ENCODE measurements around the gene LARGE1. TPM values are rescaled to one million over a fixed set of nuclear protein-coding genes. Genes with fewer than 3 reads are reported as not detected.

Gene LARGE1
- total and polyA plus RNA-seq, 2 of the 4 experiments (the other 2 are of a cell fraction) = 6.2 to 12.4 TPM

GRCh38 chr22:33792832-33793231 is 127.4 kb downstream of the LARGE1 start:
- no TSS peak for BruUV-seq (replicated peaks)
- no peaks in the 10 kb centered on the region for H3K36me3 ChIP-seq (ENCODE audit: control insufficient read depth, insufficient read depth, low read length)
- H3K56ac ChIP-seq (ENCODE audit: extremely low read depth, insufficient read depth, low read length) = no peak overlapping the region
- H2BK5ac ChIP-seq (ENCODE audit: low read depth, low read length, poor library complexity, severe bottlenecking) = no peak overlapping the region
- H3K27me3 ChIP-seq (ENCODE audit: control insufficient read depth, insufficient read depth, low read length) = no peaks in the 10 kb centered on the region
- no peak for ATAC-seq (ENCODE audit: low read depth)
- DNase-seq = no peak
- no peak overlapping the region for H3K14ac ChIP-seq (replicated peaks; ENCODE audit: low read depth, low read length)
- no peak overlapping the region for H3K18ac ChIP-seq (ENCODE audit: low read depth, low read length)
- peaks cover 4% of the 10 kb centered on the region; the same call in 1 of the 2 replicates for H3K4me1 ChIP-seq (ENCODE audit: control insufficient read depth, insufficient read depth, low read length)
- H3K9me1 ChIP-seq (ENCODE audit: insufficient read depth, low read length) = no peaks in the 10 kb centered on the region; the same call in 1 of the 2 replicates
- no peak overlapping the region for H3K4ac ChIP-seq (ENCODE audit: low read depth, low read length)
- H3K4me2 ChIP-seq (ENCODE audit: low read depth, low read length) = peak overlapping the region; percentile 1; the same call in 1 of the 2 replicates
- H2BK120ac ChIP-seq (ENCODE audit: low read depth, low read length) = no peak overlapping the region
- H3K9ac ChIP-seq (ENCODE audit: low read depth, low read length) = no peak overlapping the region
- CTCF ChIA-PET = no interaction called here
- H3K4me3 ChIP-seq (ENCODE audit: insufficient read depth, low read depth, low read length) = no peak overlapping the region
- in situ Hi-C loops (cut with MboI; ENCODE audit: low sequenced_read_pairs) = no loop called here
- H4K20me1 ChIP-seq (ENCODE audit: insufficient read depth, low read length) = no peaks in the 10 kb centered on the region
- TF ChIP-seq, protein P1, sequence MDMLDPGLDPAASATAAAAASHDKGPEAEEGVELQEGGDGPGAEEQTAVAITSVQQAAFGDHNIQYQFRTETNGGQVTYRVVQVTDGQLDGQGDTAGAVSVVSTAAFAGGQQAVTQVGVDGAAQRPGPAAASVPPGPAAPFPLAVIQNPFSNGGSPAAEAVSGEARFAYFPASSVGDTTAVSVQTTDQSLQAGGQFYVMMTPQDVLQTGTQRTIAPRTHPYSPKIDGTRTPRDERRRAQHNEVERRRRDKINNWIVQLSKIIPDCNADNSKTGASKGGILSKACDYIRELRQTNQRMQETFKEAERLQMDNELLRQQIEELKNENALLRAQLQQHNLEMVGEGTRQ (IDR thresholded peaks at IDR 0.05; ENCODE audit: low read depth, low read length) = no peak
- no peak for TF ChIP-seq POLR2A (IDR thresholded peaks at IDR 0.05; ENCODE audit: low read depth, low read length)
- TF ChIP-seq SMC3 (IDR thresholded peaks at IDR 0.05; ENCODE audit: low read depth, low read length) = no peak
- TF ChIP-seq CHD1 (IDR thresholded peaks at IDR 0.05; ENCODE audit: low read depth, low read length) = no peak
- no peak for TF ChIP-seq FOS (IDR thresholded peaks at IDR 0.05; ENCODE audit: low read depth, low read length)
- no peak for TF ChIP-seq MAFK (IDR thresholded peaks at IDR 0.05; ENCODE audit: low read depth, low read length)
- no peak for TF ChIP-seq NFE2L2 (IDR thresholded peaks at IDR 0.05; ENCODE audit: low read depth, low read length)
- TF ChIP-seq RAD21 (IDR thresholded peaks at IDR 0.05; ENCODE audit: low read length) = no peak
- TF ChIP-seq RCOR1 (IDR thresholded peaks at IDR 0.05; ENCODE audit: insufficient replicate concordance, low read length) = no peak
- no peak for TF ChIP-seq CEBPB (IDR thresholded peaks at IDR 0.05; ENCODE audit: low read depth, low read length)
- intact Hi-C loops (cut with micrococcal nuclease) = loop anchor here (5.0 kb wide), 1 partner anchor 59 kb away; no protein-coding TSS in a partner anchor
- H3K27ac ChIP-seq (ENCODE audit: insufficient read depth, low read length) = no peak overlapping the region
- POLR2A ChIA-PET (ENCODE audit: unreplicated experiment) = no interaction called here
- H4K8ac ChIP-seq (ENCODE audit: low read depth in 2 of 2, low read length in 2 of 2) = peak overlapping the region in 1 of 2 experiments; percentile 44; a peak in 1 of 4 replicates
- no peak overlapping the region for H4K91ac ChIP-seq (ENCODE audit: insufficient read depth, low read depth, low read length)
- peaks cover 6 to 15% of the 10 kb centered on the region in 2 experiments; a peak in 2 of 4 replicates for H3K79me1 ChIP-seq (ENCODE audit: low read depth in 1 of 2, low read length in 2 of 2)
- H2BK20ac ChIP-seq (ENCODE audit: low read depth, low read length) = no peak overlapping the region
- no peak overlapping the region for H2AK9ac ChIP-seq (replicated peaks; ENCODE audit: low read depth, low read length, poor library complexity)
- dilution Hi-C loops (cut with HindIII; ENCODE audit: low sequenced_read_pairs, unreplicated experiment) = no loop called here
- peak overlapping the region; percentile 28 for H2AFZ ChIP-seq (replicated peaks; ENCODE audit: low read length, poor library complexity)
- no peak overlapping the region for H2AK5ac ChIP-seq (ENCODE audit: low read depth, low read length)
- H3K23ac ChIP-seq (ENCODE audit: low read depth, low read length) = no peak overlapping the region
- peaks cover 6% of the 10 kb centered on the region for H3K9me3 ChIP-seq (ENCODE audit: control insufficient read depth, insufficient read depth, low read length)
- H2BK15ac ChIP-seq (ENCODE audit: low read depth, low read length) = no peak overlapping the region
- H4K5ac ChIP-seq (ENCODE audit: low read depth, low read length) = no peak overlapping the region
- no CpG with 5 or more reads among the region's 7 CpGs for WGBS, 2 experiments (ENCODE audit: extremely low coverage in 2 of 2, insufficient read length in 1 of 2)

All from IMR-90 (cell line).